Stimulated activated CD4-positive, alpha-beta T cell treated with anti-CD3 and anti-CD28 coated beads, Interleukin-12 subunit alpha, Interleukin-12 subunit beta, amount 100 ng/mL, for 48 hours (primary cell): ENCODE measurements around the gene DNAH17.
"Not testable (repeated sequence)": the region's sequence is repeated elsewhere in the genome, so short reads cannot be mapped to it uniquely, and the experiment has no call there.

ENCODE experiments used
- DNase-seq, 3 donors: peaks; one replicate each; pipeline ENCODE4 v3.0.0-alpha.2; 2020; ENCODE audit warnings: low read depth in 2 of 3, low spot score in 1 of 3

Gene DNAH17

DNA sequence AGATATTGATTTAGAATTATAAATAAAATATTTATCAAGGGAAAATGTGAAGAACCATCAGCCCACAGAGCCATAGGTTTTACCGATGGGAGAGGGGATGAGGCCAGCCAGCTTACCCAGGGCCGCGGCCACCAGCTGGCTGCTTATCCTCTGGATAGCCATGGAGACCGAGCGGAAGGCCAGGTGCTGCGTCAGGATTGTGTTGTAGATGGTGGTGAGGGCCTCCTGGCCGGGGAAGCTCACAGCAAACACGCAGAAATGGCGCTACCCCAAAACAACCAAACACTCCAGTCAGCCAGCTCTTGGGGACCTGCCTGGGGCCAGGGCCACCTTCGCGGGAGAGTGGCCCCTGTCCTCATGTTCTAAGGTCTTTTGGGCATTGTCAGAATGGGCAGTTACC is 97.8 kb downstream of the DNAH17 start:
- DNase-seq = no peak

- DNase-seq = no peak
Observed at GRCh38 chr17:78478757-78479297, 98.4 kb downstream of the DNAH17 start.

- no peak for DNase-seq
Observed at GRCh38 chr17:78477913-78478756, 99.1 kb downstream of the DNAH17 start.

DNA sequence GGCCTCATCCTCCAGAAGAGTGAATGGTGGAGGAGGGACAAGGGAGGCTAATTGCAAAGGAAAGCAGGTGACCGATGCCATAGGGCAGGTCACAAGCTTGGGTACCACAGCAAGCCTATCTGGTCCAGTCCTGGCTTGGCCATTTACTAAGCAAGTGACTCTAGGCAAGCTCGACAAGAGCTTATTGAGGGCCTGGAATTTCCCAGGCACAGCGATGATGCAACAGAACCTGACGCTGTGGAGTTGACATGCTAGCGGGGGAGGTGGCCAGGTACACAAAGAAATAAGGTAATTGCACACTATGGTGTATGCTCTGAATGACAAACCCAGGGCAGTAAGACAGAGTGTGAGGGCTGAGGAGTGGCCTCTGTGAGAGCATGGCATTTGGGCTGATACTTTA is 100.2 kb downstream of the DNAH17 start:
- no peak for DNase-seq

- DNase-seq = no peak
Observed at GRCh38 chr17:78476149-78476548, 101.0 kb downstream of the DNAH17 start.

DNA sequence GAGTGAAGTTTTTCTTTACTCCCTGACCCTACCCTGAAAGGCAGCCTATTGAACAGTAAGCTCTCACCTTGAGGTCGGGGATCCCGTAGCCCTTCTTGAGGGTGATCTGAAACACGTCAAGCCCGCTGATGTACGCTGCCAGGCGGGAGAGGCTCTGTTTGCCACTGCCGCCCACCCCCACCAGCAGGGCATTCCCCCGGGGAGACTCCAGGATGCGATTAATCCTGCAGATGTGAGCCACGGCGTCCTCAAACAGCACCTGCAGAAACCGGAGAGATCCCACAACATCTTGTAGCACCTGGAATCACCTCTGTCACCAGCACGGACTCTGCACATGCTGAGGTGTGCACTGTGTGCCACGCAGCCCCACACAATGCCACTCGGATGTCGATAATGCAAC is 102.0 kb downstream of the DNAH17 start:
- no peak for DNase-seq

DNA sequence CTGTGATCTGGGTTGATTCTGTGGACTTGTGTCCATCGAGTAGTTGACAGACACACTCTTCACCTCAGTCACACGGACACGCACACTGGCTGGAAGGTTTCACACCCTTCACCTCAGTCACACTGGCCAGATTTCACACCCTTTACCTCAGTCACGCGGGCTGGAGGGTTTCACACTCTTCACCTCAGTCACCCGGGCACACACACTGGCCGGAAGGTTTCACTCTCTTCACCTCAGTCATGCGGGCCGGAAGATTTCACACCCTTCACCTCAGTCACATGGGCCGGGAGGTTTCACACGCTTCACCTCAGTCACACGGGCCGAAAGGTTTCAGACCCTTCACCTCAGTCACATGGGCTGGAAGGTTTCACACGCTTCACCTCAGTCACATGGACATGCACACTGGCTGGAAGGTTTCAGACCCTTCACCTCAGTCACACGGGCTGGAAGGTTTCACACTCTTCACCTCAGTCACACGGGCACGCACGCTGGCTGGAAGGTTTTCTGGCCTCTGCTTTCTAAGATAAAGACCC is 102.5 kb downstream of the DNAH17 start:
- DNase-seq = no peak

- DNase-seq = no peak
Observed at GRCh38 chr17:78473951-78474613, 103.1 kb downstream of the DNAH17 start.

DNA sequence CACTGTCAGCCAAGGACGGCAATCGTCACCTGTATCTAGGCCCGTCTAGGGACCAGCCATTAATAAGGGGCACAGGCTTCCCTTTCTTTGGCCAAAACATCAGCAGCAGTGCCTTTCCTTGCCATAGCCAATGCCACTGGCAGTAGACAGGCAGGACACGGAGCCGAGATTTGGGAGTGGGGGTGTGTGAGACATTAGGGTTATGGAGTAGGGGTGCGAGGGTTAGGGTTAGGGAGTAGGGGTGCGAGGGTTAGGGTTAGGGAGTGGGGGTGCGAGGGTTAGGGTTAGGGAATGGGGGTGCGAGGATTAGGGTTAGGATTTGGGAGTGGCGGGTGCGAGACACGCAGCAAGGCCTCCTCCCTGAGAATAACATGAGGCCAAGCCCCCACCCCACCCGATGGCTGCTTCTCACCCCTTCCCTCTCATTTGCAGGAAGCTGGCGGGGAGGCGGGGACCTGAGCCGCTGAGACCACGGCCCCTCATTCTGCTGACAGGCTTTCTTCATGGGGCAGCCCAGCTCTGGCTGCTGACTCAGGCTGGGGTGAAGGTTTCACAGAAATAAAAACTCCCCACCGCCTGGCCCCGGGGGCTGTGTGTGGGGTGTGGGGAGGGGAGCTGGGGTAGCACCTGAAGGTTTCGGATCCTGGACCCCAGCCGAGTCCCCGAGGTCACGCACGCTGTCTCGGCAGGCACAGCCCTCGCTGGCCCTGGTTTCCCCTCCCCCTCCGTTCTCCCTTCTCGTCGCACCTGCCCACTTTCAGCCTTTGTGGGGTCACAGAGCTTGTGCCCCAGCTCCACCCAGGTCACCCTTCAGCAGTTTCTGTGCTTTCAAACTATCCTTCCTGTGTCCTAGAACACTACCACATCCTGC is 104.9 kb downstream of the DNAH17 start:
- DNase-seq = no peak

DNA sequence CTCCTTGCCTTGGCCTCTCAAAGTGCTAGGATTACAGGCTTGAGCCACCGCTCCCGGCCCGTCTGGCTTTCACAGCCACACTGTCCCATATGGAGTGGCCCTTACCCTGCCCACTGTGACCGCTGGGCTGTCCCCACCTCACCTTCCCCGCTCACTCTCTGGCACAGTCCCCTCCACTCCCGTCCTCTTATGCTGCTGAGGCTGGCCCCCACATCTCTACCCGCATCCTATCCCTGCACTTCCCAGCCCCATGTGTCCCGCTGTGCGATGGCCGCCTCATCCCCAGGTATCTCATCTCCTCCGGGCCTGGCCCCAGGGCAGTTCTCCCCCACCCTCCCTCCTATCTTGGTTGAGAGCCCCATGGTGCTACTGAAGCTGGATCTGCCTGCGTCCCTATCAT is 105.6 kb downstream of the DNAH17 start:
- no peak for DNase-seq

- DNase-seq = no peak
Observed at GRCh38 chr17:78469443-78469842, 107.8 kb downstream of the DNAH17 start.

DNA sequence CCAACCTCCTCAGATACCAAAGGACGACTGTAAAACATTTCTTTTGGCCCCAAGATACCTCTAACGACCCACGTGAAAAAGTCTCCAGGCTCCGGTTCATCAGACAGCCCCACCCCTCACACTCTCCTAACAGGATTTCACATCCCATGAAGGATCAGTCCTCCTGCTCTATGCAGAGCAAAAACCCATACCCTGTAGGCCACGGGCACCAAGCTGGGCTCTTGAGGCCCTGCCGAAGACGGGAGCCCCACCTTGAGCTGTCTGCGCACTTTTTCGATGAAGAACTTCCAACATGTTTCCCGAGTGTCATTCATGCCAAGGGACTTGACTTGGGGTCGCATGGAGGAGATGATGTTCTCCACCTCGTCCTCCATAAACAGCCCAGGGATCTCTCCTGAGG is 108.8 kb downstream of the DNAH17 start:
- DNase-seq = no peak

- DNase-seq = no peak
Observed at GRCh38 chr17:78466786-78467715, 110.1 kb downstream of the DNAH17 start.

DNA sequence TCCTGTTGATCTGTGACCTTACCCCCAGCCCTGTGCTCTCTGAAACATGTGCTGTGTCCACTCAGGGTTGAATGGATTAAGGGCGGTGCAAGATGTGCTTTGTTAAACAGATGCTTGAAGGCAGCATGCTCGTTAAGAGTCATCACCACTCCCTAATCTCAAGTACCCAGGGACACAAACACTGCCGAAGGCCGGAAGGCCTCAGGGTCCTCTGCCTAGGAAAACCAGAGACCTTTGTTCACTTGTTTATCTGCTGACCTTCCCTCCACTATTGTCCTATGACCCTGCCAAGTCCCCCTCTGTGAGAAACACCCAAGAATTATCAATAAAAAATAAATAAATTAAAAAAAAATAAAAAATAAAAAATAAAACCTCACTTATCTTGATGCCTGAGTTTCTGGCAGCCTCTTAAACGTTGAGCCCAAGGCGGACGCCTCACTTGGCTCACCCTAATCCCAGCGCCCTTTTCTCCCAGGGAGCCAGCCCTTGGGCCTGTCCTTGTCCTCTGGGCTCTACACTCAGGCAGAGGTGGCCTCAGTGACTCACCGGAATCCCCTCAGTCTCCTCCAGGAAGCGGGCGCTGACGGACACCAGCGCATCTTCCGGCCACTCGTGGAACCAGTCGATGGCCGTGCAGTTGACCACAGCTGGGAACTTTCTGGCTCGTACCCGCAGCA is 110.9 kb downstream of the DNAH17 start:
- DNase-seq = not testable (repeated sequence)

DNA sequence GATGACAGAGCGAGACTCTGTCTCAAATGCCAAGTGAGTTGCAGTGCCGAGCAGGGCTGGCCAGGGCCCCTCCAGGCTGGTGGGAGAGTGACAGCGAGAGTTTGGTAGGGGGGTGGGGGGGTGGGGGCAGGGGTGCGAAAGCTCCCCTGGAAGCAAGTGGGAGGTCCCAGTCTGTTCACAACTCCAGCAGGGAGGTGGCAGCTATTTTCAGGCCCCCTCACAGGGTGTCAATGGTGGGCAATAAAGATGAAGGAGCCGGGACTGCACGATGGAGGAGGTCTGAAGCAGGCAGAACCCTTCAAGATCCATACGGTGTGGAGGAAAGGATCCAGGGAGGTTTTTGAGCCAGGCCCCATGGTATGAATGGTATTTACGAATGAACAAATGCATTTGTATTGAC is 115.0 kb downstream of the DNAH17 start:
- no peak for DNase-seq

DNA sequence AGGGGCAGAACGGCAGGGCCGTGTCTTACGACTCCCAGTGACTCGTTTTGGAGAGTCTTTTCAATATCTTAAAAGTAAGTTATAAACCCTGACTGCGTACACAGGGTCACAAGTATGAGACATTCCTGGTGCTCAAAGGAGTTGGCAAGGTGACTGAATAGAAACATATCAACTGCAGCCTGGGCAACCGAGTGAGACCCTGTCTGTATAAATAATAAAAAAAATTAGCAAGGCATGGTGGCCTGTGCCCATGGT is 115.5 kb downstream of the DNAH17 start:
- DNase-seq = no peak

GRCh38 chr17:78460951-78461798 is 116.0 kb downstream of the DNAH17 start:
- DNase-seq = no peak

DNA sequence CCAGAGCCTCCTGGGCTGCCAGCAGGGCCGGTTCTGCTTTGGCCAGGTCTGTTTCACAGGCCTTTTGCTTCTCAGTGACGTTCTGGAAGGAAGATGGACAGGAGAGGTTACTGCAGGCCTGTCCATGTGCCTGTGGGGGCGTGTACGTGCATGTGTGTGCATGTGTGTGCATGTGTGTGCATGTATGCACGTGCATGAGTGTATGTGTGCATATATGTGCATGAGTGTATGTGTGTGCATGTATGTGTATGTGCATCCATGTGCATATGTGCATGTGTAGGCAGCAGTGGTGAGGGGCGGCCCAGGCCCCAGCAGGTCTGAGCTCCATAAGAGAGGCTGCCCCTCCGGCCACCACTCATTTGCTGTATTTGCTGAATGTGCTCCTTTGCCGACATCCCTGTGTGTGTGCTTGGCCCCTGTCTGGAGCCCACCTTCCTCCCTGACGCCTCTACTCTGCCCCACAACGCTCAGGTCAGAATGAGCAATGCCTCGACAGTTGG is 117.0 kb downstream of the DNAH17 start:
- no peak for DNase-seq

DNA sequence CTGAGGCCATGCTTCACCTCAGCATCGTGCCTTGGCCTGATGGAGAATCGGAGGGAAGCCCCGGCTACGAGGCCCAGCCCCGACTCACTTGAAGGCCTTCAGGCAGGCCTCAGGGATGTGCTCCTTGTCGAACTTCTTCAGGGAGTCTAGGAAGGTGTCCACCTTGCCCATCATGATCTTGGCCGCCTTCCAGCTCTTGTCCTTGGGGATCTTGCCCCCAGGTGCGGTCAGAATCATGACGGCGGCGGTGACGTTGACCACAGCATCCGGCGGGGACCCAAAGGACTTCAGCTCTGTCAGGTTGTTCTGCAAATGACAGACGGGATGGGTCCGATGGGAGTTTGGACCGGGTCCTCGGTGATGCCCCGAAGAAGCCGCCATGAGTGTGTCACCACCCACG is 117.5 kb downstream of the DNAH17 start:
- no peak for DNase-seq
